HEK293 (cell line): ENCODE results near the gene TRIM62.
"Not testable (repeated sequence)": the region's sequence is repeated elsewhere in the genome, so short reads cannot be mapped to it uniquely, and the experiment has no call there.

Source experiments
- CTCF ChIA-PET: fragments of 350-600 bp; formaldehyde crosslinking; extraction: SDS; loops from one replicate; lab custom pipeline; 2021; ENCODE audit warnings: antibody characterized with exemption; lab: Yijun Ruan, JAX
- POLR2A ChIA-PET: fragments of 300-600 bp; formaldehyde crosslinking; extraction: SDS; loops from one replicate; lab custom pipeline; 2020; ENCODE audit warnings: antibody characterized with exemption, inconsistent platforms; lab: Yijun Ruan, JAX
- H3K27ac ChIP-seq: fragments of 200-500 bp; sonication (Bioruptor generic); 2 replicates; pipeline ENCODE4 v1.5.1; 2014; ENCODE audit warnings: low read depth, low read length, control low read depth, inconsistent platforms; ENCODE audit errors: extremely low read depth
- H3K36me3 ChIP-seq, 2 experiments: fragments of 200-500 bp in 1 of 2; sonication (Bioruptor generic) in 1 of 2; 1 replicate in 1 of 2; 2 replicates in 1 of 2; pipeline ENCODE4 v1.5.1; 2014 to 2017; ENCODE audit warnings: inconsistent platforms in 2 of 2, low read length in 2 of 2; ENCODE audit not compliant: control insufficient read depth in 2 of 2, insufficient read depth in 1 of 2
- H3K4me1 ChIP-seq: fragments of 200-500 bp; sonication (Bioruptor generic); 2 replicates; pipeline ENCODE4 v1.5.1; 2014; ENCODE audit warnings: mild to moderate bottlenecking, low read length, inconsistent platforms; ENCODE audit not compliant: control insufficient read depth, insufficient read depth
- H3K4me3 ChIP-seq: 2 replicates; pipeline ENCODE4 v1.5.1; 2011; ENCODE audit warnings: low read depth, mild to moderate bottlenecking, control low read depth, low read length, moderate library complexity
- H3K9me3 ChIP-seq: fragments of 200-500 bp; sonication (Bioruptor generic); 2 replicates; pipeline ENCODE4 v1.5.1; 2014; ENCODE audit warnings: low read depth, low read length, inconsistent platforms; ENCODE audit not compliant: control insufficient read depth, insufficient read depth
- HOXA7 ChIP-seq: sonication (generic); formaldehyde crosslinking; IDR thresholded peaks from 2 replicates; pipeline ENCODE4 v1.8.1; 2022; ENCODE audit warnings: missing genetic modification reagents, borderline replicate concordance
- PBX3 ChIP-seq: sonication (generic); formaldehyde crosslinking; IDR thresholded peaks from 2 replicates; pipeline ENCODE4 v1.8.1; 2022; ENCODE audit warnings: mild to moderate bottlenecking, moderate library complexity, missing genetic modification reagents
- SCRT2 ChIP-seq: fragments of 450-650 bp; formaldehyde crosslinking; IDR thresholded peaks from 2 replicates; pipeline ENCODE4 v1.5.1; 2016; ENCODE audit warnings: missing biosample characterization, missing genetic modification characterization
- ZBTB49 ChIP-seq: fragments of 450-650 bp; formaldehyde crosslinking; IDR thresholded peaks from 2 replicates; pipeline ENCODE4 v1.5.1; 2016; ENCODE audit warnings: missing biosample characterization, missing genetic modification characterization, low read depth
- ZNF112 ChIP-seq: fragments of 450-650 bp; formaldehyde crosslinking; IDR thresholded peaks from 2 replicates; pipeline ENCODE4 v1.5.0; 2017; ENCODE audit warnings: missing biosample characterization, missing genetic modification characterization
- ZNF121 ChIP-seq: fragments of 450-650 bp; formaldehyde crosslinking; IDR thresholded peaks from 2 replicates; pipeline ENCODE4 v1.5.1; 2016; ENCODE audit warnings: missing biosample characterization, missing genetic modification characterization
- ZNF132 ChIP-seq: fragments of 450-650 bp; formaldehyde crosslinking; IDR thresholded peaks from 2 replicates; pipeline ENCODE4 v1.5.1; 2017; ENCODE audit warnings: missing biosample characterization, missing genetic modification characterization, borderline replicate concordance
- ZNF146 ChIP-seq: fragments of 450-650 bp; formaldehyde crosslinking; IDR thresholded peaks from 2 replicates; pipeline ENCODE4 v1.5.1; 2016; ENCODE audit warnings: missing biosample characterization, missing genetic modification characterization
- ZNF16 ChIP-seq: fragments of 450-650 bp; formaldehyde crosslinking; IDR thresholded peaks from 2 replicates; pipeline ENCODE4 v1.5.1; 2016; ENCODE audit warnings: low read depth, missing biosample characterization, missing genetic modification characterization
- ZNF2 ChIP-seq: fragments of 450-650 bp; formaldehyde crosslinking; IDR thresholded peaks from 2 replicates; pipeline ENCODE4 v1.5.1; 2016; ENCODE audit warnings: missing biosample characterization, missing genetic modification characterization
- ZNF211 ChIP-seq: fragments of 450-650 bp; formaldehyde crosslinking; IDR thresholded peaks from 2 replicates; pipeline ENCODE4 v1.5.1; 2016; ENCODE audit warnings: low read depth, missing biosample characterization, missing genetic modification characterization
- ZNF280D ChIP-seq: fragments of 450-650 bp; formaldehyde crosslinking; IDR thresholded peaks from 2 replicates; pipeline ENCODE4 v1.5.1; 2016; ENCODE audit warnings: missing biosample characterization, missing genetic modification characterization
- ZNF560 ChIP-seq: fragments of 450-650 bp; formaldehyde crosslinking; IDR thresholded peaks from 2 replicates; pipeline ENCODE4 v1.5.1; 2017; ENCODE audit warnings: missing biosample characterization, missing genetic modification characterization, borderline replicate concordance
- ZNF580 ChIP-seq: fragments of 450-650 bp; formaldehyde crosslinking; IDR thresholded peaks from 2 replicates; pipeline ENCODE4 v1.5.1; 2016; ENCODE audit warnings: missing biosample characterization, missing genetic modification characterization
- ZNF830 ChIP-seq: fragments of 450-650 bp; IDR thresholded peaks from 2 replicates; pipeline ENCODE4 v1.5.0; 2018; ENCODE audit warnings: missing biosample characterization, missing genetic modification characterization, low read depth, mild to moderate bottlenecking, moderate library complexity
- ZSCAN4 ChIP-seq: fragments of 450-650 bp; formaldehyde crosslinking; IDR thresholded peaks from 2 replicates; pipeline ENCODE4 v1.5.1; 2017; ENCODE audit warnings: missing biosample characterization, missing genetic modification characterization

The TRIM62 gene

GRCh38 chr1:33126411-33127000 is 55.3 kb downstream of the TRIM62 start (continued):
- no peak for TF ChIP-seq PBX3
- TF ChIP-seq ZNF211 (tag by site-specific recombination), result no peak
- no peak for TF ChIP-seq ZNF830
- TF ChIP-seq, all 188 proteins: peak for 0

- ChIA-PET POLR2A (interaction anchor here (1.4 kb wide), 1 partner anchor 9 kb away, joined by 4 read pairs; no protein-coding TSS in a partner anchor), CTCF (interaction anchor here (1.4 kb wide), 1 partner anchor 29 kb away, joined by 3 read pairs; no protein-coding TSS in a partner anchor)
- TF ChIP-seq ZNF280D (tag by site-specific recombination) (peak; percentile 70; the same call in 1 of the 2 replicates), ZNF580 (0 out of 2 replicates have a peak, but pooled peaks have one; percentile 55), ZNF146 (tag by site-specific recombination) (peak; percentile 99)
Observed at GRCh38 chr1:33124647-33125046, 57.2 kb downstream of the TRIM62 start.

GRCh38 chr1:33123266-33123665 is 58.6 kb downstream of the TRIM62 start:
- POLR2A ChIA-PET, result interaction anchor here (1.4 kb wide), 1 partner anchor 42 kb away, joined by 5 read pairs; the partner anchor contains the start of gene AZIN2
- TF ChIP-seq ZNF146 (tag by site-specific recombination), result no peak
- no peak for TF ChIP-seq ZBTB49 (tag by site-specific recombination)
- TF ChIP-seq SCRT2 (tag by site-specific recombination), result no peak
- TF ChIP-seq ZNF132 (tag by site-specific recombination), result no peak
- TF ChIP-seq ZNF16 (tag by site-specific recombination), result no peak
- no peak for TF ChIP-seq ZNF830
- no peak for TF ChIP-seq ZNF2
- TF ChIP-seq HOXA7 (CRISPR knock-in tag), result no peak
- TF ChIP-seq ZNF560, result no peak
- TF ChIP-seq ZNF112 (tag by site-specific recombination), result no peak
- no peak for TF ChIP-seq ZNF121
- no peak for TF ChIP-seq ZSCAN4 (tag by site-specific recombination)
- H3K4me3 ChIP-seq, result no peak overlapping the region
- peaks cover 0 to 4% of the 10 kb centered on the region in 2 experiments; a peak in 1 of 3 replicates for H3K36me3 ChIP-seq
- no peaks in the 10 kb centered on the region for H3K9me3 ChIP-seq
- CTCF ChIA-PET, result interaction anchor here (0.7 to 0.8 kb wide), 2 partner anchors 164 to 175 kb away, joined by 3 to 4 read pairs; no protein-coding TSS in a partner anchor
- H3K4me1 ChIP-seq, result peaks cover 3% of the 10 kb centered on the region
- no peak overlapping the region for H3K27ac ChIP-seq

More at GRCh38 chr1:33124647-33125046, 57.2 kb downstream of the TRIM62 start:
- not testable (repeated sequence) for H3K9me3 ChIP-seq, H3K27ac ChIP-seq, H3K4me1 ChIP-seq, H3K36me3 ChIP-seq, H3K4me3 ChIP-seq
